Heart left ventricle (tissue), 13 donors: Measurements from ENCODE around the gene PALLD.

Experiments used
- POLR2A ChIP-seq, 2 donors: fragments of 450-650 bp; IDR thresholded peaks; one replicate each; pipeline ENCODE4 v1.6.1; 2017; ENCODE audit warnings: antibody characterized with exemption in 2 of 2, mild to moderate bottlenecking in 2 of 2, moderate library complexity in 2 of 2
- TF ChIP-seq, protein P1 (sequence below), 12 donors: fragments of 200-600 bp; sonication (generic) in 4 of 12; IDR thresholded peaks; one replicate each; pipeline versions ENCODE4 v1.5.0 to v1.8.0; 2018 to 2022; ENCODE audit warnings: antibody characterized with exemption in 12 of 12, mild to moderate bottlenecking in 5 of 12
- donor health status: ischemic (EF 13 %, LVEDD 7.1; RV severe dilation, severe dysfunction).
- donor health status: DM: no; HTN: yes; CAD: no.
- donor health status: DM: no; HTN: no; CAD: no.
- donor health status: ischemic (EF 25% LVEDD 6.9; RV normal size, moderate dysfunction).
- donor health status: ischemic (EF 25% LVEDD 5.7; RV mildly dilated, moderate dysfunction).
- donor health status: ischemic (EF 35%, LVEDD 5.7; RV mildly dilated, moderate dysfunction).
- donor health status: nonischemic (EF 11% LVEDD 7.7; RV severe dilation, severe dysfunction).
- donor health status: DM: yes; HTN: yes; CAD: no.
- donor health status: PGD.
- donor health status: ischemic (EF 29% LVEDD 5.4; RV normal size, mild dysfunction).
- donor health status: nonischemic (EF 23%, LVEDD 6.1; RV moderate dilation, normal function).

DNA sequence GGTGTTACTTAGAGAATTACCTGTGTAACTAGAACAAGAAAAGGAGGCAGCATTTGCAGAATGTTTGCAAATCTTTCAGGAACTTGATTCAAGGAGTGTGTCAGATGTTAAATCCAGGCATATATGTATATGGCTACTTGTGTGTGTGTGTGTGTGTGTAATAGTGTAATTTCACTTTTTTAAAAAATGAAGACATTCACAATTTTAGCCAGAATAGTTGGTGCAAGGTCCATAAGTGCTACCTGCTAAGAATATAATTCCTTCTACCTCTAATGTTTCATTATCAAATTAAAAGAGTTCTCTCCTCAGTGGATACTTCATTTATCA is 158.0 kb downstream of the PALLD start:
- TF ChIP-seq, protein P1, sequence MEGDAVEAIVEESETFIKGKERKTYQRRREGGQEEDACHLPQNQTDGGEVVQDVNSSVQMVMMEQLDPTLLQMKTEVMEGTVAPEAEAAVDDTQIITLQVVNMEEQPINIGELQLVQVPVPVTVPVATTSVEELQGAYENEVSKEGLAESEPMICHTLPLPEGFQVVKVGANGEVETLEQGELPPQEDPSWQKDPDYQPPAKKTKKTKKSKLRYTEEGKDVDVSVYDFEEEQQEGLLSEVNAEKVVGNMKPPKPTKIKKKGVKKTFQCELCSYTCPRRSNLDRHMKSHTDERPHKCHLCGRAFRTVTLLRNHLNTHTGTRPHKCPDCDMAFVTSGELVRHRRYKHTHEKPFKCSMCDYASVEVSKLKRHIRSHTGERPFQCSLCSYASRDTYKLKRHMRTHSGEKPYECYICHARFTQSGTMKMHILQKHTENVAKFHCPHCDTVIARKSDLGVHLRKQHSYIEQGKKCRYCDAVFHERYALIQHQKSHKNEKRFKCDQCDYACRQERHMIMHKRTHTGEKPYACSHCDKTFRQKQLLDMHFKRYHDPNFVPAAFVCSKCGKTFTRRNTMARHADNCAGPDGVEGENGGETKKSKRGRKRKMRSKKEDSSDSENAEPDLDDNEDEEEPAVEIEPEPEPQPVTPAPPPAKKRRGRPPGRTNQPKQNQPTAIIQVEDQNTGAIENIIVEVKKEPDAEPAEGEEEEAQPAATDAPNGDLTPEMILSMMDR (IDR thresholded peaks at IDR 0.05) = no peak
- no peak for TF ChIP-seq POLR2A (IDR thresholded peaks at IDR 0.05)
